HG02840 (cell line): Measurements from ENCODE around the gene MEF2C.
"Not testable (repeated sequence)": the region's sequence is repeated elsewhere in the genome, so short reads cannot be mapped to it uniquely, and the experiment has no call there.

Source experiments
- ATAC-seq: cut with Tn5 transposase; IDR thresholded peaks from one replicate; pipeline ENCODE4 v1.9.1; 2021; ENCODE audit warnings: mild to moderate bottlenecking, moderate library complexity, moderate number of reproducible peaks; ENCODE audit not compliant: unreplicated experiment, low FRiP score

Gene MEF2C

DNA sequence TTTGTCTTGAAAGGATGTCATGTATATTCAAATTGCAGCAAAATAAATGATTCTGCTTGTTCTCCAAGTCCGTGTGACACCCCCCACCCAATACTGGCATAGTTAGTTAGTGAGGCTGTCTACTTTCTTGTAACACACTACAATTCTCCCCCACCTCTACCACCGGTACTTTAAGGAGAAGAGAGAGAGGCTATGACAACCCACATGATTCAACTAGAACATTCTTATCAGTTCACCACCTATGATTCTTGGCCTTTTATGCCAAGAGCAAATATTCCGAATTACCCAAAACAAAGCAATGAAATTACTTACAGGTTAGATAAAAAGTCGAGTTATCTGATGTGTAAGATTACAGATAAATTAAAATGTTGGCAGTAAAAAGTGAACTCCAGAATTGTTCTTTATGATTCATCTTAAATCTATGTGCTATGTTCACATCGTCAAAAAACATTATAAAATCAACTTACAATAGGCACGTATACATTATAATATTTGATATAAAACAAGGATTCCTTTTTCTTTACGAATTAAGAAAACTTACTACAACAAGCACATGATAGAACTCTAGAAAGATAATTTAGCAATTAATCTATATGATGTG lies 14.4 kb downstream of the MEF2C start:
- ATAC-seq = no peak

DNA sequence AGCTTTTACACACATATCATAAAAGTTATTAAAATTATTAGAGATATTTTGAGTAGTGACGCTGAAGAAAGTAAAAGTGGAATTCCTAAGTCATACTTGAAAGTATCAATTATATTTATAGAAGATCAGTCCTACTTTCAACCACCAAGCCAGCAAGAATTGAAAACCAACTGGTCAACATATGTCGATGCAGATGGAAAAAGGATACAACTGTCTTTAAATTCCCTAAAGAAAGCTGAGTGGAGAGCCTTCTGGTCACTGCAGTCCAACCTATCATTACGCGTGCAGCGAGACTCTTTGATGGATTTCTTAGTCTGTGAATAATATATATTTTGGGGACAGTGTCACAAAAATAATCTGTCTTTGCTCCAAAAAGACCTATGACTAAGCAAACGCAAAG lies 15.3 kb downstream of the MEF2C start:
- no peak for ATAC-seq

DNA sequence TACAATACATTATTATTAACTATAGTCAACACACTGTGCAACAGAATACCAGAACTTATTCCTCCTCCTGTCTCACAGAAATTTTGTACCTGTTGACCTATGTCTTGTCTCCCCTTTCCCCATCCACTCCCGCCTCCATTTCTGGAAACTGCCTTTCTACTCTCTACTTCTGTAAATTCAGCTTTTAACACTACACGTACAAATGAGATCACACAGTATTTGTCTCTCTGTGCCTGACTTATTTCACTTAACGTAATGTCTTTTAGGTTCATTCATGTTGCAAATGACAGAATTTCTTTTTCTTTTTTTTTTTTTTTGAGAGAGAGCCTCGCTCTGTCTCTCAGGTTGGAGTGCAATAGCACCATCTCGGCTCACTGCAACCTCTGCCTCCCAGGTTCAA lies 19.5 kb downstream of the MEF2C start:
- ATAC-seq = no peak

DNA sequence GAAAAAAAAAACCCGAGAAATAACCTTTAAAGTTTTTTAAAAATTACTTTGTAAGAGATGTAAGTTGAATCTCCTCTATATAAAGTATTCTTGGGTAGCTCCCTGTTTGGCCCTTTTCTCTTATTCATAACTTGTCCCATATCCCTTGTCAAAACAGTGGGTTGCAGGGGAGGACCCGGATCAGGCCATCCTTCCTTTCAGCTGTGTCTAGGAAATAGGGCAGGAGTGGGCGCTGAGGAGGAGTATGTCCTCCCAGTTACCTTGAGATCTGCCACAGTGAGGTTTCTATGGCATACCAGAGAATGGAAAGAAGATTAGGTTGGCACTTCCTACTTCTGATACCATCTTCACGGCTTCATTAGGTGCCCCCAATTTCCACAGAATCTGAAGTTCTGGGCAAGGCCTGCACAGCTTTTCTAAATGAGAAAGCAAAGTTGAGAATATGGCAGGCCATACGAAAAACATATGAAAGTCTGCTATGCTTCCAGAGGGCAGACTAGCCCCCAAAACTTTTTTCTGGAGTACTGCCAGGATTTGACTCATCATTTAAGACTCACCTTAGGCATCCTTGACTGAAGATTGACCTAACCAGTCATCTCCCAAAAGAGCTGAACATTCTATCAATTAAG lies 20.3 kb downstream of the MEF2C start:
- ATAC-seq = no peak

DNA sequence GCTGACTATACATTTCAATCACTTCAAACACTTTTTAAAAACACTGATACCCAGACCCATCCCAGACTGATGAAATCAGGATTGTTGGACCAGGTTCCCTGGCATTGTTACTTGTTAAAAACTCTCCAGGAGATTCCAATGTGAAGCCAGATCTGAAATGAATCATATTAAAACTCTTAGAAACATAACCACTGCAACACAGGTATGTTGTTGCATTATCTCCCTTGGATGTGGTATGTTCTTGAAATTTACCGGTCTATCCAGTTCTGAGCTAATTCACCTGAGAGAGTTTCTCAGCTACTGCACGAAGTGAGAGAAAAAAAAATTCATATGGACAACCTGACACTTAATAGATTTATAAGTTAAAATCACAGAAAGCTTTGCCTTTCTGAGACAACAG lies 21.8 kb downstream of the MEF2C start:
- ATAC-seq = no peak

DNA sequence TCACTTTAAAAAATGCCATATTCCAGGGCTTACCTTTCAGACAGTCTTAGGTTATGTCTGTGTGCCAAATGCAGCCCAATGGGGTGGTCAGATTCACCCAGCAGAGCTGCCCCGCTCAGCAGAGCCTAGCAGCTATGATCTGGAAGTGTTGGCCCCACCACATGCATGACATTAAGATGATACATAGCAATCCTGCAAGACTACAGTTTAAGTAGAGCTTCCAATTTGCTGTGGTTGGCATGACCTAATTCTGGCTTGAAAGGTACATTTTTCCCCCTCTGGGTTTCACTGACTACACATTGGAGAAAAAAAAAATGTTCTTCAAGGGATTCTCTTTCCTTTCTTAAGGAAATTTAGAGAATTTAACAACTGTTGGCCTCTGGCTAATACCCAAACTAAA lies 22.5 kb downstream of the MEF2C start:
- ATAC-seq = no peak

DNA sequence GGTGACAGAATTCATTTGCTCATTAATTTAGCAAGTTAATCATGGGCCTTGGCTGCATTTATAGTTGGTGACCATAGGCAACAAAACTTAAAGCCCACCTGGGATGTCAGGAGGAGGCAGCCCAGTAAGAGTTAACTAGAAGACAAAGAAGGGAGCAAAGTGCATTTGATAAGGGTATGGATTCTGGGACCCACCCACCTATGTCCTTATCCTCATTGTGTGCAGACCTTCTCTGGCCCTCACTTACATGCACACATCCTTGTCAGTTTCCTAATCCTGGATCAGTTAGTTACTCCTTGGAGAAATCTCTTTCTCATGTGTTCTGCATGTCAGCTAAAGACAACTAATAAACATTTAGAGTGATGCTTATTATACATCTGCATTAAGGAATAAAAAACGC lies 24.6 kb downstream of the MEF2C start:
- ATAC-seq = no peak

DNA sequence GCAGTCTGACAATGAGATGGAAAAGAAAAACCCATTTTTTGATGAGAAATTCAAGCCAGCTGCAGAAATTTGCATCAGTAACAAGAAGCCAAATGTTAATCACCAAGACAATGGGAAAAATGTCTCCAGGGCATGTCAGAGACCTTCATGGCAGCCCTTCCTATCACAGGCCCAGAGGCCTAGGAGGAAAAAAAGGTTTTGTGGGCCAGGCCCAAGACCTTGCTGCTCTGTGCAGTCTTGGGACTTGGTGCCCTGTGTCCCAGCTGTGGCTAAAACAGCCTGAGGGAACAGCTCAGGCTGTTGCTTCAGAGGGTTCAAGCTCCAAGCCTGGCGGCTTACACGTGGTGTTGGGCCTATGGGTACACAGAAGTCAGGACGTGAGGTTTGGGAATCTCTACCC lies 26.6 kb downstream of the MEF2C start:
- ATAC-seq = not testable (repeated sequence)

DNA sequence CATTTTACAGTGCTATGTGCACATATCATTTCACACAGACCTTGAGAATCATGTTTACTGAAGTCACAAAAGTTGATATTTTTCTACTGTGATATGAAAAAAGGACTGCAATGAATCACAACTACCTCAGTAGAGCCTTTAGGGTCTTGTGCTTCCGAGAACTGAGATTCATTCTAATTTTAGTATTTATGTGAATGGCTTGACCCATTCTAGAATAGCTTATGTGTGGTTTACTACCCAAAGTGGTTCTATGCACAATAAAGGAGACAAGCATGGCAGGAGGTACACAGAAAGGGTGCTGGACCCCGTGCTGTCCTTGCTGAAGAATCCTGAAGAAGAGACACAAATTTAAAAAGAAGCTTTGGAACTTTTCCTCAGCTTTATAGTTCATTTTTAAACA lies 28.2 kb downstream of the MEF2C start:
- ATAC-seq = no peak

DNA sequence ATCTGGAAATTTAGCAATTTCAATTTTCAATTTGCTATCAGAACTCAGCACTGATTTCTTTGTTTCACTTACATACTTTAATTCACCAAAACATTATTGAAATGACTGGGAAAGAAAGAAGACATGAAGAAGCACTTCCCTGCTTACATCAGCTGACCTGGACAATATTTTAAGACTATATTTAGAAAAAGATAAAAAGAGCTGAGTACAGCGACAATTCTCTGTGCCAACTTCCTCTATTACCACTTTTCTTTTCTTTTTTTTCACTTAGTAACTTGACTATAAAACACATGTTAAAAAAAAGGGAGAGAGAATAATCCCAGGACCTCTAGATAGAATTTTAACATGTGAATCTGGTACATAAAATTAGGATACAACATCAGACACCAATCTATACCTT lies 35.6 kb downstream of the MEF2C start:
- no peak for ATAC-seq

DNA sequence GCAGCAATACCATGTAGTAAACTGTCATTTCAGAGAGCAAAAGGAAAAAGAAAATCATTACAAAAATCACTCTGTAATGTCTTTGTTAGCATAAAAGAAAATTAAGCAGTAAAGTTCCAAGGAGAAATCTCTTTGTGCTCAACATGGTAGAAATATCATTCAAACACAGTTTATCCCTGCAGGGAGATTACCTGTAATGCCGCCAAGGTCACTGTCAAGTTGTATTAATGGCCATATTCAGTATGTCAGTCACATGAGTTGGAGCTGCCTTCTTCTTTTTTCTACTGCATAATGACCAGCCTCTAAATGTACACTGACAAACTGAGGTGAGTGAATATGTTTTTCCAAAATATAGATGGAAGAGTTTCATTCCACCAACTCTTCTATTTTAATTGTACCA lies 36.5 kb downstream of the MEF2C start:
- ATAC-seq = no peak

DNA sequence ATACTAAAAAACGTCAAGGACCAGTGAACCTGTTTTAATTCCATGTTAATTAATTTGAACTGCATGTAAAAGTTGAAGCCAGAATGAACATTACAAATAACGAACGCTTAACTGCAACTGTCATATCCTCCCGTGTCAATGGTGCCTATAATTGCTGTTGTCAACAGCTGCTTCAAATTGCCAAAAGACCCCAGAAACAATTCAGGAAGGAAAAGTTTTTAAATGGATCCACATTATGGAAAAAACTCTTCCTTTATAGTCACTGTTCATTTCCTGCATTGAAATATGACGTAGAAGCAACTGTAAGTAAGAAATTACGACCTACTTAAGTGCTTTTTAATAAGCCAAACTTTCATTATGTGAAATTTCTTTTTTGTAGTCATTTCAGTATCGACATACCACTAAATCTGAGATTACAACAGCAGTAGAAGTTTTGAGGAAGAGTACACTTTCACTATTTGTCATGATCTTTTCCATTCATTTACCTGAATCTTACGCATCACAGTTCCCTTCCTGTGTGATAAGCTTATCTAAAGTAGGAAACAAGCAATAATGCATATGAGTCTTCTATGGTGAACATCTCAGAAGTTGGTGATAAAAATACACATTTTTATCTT lies 37.8 kb downstream of the MEF2C start:
- peak; percentile 81 for ATAC-seq

DNA sequence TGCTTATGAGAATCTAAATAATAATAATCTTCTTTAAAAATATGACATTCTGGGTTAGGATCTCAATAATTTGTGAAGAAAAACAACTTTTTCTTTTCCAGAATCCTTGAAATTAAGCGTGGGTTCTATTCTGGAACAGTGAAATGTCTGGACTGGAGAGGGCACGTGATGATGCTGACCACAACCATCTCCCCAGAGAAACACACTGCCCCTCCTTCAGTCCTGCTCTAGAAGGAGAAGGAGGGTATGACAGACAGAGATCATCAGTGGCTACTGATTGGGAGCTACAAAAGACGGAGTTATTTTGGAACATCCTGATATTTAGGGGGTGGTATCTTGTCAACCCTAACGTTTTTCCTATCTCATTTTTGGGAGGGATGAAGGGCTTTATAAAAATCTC lies 40.2 kb downstream of the MEF2C start:
- ATAC-seq = no peak

DNA sequence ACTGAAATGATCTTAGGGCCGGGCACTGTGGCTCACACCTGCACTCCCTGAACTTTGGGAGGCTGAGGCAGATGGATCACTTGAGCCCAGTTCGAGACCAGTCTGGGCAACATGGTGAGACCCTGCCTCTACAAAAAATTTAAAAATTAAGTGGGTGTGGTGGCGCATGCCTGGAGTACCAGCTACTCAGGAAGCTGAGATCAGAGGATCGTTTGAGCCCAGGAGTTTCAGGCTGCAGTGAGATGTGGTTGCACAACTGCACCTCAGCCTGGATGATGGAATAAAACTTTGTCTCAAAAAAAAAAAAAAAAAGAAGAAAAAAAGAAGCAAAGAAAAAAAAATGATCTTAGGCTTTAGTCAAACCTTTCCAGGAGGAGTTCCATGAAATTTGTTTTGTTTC lies 41.8 kb downstream of the MEF2C start:
- ATAC-seq = no peak

DNA sequence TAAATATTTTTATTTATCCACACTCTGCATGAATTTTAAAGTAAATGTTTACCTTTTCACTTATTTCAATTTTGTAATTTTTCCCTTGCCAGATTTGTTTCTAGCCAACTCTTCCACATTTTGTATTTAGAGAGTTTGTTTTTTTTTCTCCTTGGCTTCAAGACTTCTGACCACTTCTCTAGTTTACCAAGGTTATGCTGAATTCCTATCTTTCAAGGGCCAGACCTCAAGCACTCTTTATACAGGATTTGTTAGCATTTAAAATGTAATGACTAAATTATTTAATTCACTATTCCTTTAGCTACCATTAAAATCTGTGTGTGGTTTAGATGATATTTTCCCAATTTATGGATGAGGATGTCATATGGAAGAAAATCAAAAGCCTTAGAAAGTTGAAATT lies 42.5 kb downstream of the MEF2C start:
- no peak for ATAC-seq

DNA sequence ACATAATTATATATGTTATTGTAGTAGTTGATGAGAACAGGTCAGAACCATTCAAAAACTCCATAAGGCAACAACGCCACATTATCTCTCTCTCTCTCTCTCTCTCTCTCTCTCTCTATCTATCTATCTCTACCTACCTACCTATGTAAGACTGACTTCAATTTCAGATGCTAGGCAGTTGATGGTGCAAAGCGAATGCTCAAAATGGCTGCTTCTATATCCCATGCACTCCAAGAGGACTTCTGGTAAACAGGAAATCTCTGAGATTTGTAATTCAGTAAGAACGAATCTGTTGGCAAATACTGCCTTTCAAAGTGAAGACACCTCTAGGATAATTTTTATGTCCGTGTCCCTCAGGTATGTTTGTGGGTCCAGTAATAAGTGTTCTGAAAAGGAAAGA lies 43.7 kb downstream of the MEF2C start:
- no peak for ATAC-seq

DNA sequence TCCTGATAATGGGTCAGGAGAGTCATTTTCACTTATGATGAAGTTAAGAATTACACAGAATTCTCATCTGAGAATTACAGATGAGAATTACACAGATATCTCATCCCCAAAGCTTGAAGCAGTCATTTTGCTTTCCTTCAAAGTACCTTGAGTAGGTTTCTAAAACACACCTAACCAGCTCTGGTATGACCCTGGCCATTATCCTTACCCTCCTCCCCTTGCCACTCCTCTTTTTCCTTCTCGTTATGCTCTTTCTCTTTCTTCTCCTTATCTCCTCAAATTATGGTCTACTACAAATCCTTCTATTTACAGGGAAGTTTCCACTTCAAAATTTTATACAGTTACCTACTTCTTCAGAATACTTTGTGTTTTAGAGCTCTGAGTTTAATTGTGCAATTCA lies 44.5 kb downstream of the MEF2C start:
- no peak for ATAC-seq

DNA sequence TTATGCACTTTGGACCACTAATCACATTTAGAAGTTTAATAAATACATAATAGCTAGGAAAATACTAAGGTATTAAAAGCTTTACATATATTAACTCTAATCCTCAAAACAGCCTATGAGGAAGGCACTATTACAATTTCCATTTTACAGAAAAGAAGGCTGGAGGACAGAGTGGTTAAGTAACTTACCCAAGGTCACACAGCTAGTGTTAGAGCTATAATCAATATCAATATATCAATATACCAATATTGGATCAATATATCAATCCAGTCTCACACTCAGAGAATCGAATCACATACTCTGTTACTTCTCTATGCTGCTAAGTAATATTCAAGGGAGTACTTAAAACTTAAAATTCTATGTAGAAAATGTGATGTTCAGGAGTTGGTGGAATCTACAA lies 45.2 kb downstream of the MEF2C start:
- no peak for ATAC-seq

DNA sequence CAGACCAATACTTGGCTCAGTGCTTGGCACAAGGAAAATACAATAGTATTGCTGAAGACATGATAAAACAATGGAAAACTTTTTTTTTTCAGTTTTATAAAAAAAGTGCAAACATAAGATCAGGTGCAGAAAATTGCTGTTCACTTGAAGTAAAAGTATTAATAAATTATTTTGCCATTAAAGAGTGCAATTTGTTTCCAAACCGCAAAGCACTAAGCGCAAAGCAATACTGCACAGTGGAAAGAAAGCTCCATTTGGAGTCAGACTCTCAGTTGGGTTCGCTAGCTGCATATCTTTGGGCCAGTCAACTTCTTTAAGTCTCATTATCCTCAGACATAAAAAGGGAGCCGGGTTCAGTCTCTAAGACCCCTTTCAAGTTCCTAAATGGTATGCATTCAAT lies 45.8 kb downstream of the MEF2C start:
- ATAC-seq = no peak

DNA sequence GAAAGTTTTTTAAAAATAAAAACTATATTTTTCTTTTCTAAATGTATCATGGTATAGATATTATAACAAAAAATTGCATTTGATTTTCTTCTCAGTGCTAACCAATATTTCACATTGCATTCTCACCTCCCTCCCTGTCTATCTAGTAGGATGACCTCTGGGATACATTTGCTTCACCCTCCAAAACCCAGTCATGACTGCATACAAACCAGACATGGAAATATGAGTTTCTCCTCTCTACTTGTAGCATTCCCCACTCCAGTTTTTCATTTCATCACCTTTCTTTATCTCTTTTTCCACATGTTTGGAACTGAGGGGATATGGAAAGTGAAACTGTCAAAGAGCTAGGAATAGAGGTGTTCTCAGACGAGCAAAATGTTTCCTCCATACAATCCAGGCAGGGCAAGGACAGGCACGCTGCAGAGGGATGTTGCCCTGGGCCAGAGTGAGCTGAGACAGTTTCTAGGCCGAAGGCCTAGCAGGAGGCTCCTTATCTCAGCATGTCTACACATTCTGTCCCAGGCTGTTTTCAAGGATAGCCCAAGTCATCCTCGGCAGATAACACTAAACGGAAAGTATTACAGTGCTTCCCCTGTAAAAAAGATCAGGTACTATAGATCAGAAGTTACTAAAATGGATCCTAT lies 46.7 kb downstream of the MEF2C start:
- ATAC-seq = no peak

DNA sequence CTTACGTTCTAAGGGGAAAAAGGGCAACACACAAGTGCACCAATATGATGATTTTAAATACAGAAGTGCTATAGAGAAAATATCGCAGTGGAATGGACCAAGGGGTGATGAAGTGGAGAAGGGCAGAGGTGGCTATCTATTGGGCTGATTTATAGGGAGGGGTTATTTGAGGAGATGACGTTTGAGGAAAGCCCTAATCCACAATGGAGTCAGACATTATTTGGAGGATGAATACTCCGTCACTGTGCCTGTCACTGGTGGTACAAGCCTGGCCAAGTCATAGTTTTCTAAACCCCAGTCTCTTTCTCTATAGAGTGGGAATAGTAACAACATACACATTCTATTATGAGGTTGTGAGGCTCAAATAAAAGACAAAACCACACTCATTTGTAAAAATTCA lies 48.5 kb downstream of the MEF2C start:
- no peak for ATAC-seq

DNA sequence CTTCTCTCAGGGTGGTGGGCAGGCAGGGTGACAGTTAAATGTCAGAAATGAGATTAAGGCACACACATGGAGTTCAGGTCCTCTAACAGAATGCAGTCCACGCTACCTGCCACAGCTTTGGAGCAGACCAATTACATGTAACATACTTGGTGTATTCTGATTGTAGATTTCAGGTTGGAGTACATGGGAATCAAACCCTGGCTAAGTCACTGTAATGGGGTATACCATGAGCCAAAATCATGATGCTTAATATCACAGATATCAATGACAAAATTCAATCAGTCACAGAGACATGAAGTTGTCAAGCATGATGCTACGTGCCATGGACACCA lies 48.9 kb downstream of the MEF2C start:
- no peak for ATAC-seq
